ENCODE data around the gene ENTPD8. TPM values are rescaled to one million over a fixed set of nuclear protein-coding genes. Genes with fewer than 3 reads are reported as not detected.

The ENTPD8 gene
- total RNA-seq, 2 donors from 2014 or later = 0.33 to 0.75 TPM

DNA sequence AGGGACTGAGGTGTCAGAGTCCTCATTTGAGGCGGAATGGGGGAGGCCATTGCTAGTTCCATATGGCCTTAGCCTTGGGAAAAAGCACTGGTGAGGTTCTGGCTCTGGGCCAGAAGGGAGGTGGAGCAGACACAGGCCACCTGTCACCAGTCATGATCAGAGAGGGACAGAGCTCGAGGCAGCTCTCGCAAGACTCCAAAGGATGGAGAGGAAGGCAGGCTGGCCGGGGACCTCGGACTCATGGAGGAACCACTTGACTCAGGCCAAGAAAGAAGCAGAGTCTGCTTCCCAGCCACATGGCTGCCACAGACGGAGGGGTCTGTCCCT lies 47.1 kb upstream of the ENTPD8 start:
- no peaks in the 10 kb centered on the region for H3K27me3 ChIP-seq (ENCODE audit: control insufficient read depth, insufficient read depth, low read length, poor library complexity, severe bottlenecking)
- H3K9ac ChIP-seq (ENCODE audit: extremely low read depth, low read length, poor library complexity, severe bottlenecking) = no peak overlapping the region
- Mint-ChIP-seq H3K27me3 (ENCODE audit: insufficient read depth) (no peaks in the 10 kb centered on the region), H3K27ac (no peak overlapping the region), H3K36me3 (ENCODE audit: low read depth) (no peaks in the 10 kb centered on the region), H3K4me1 (no peaks in the 10 kb centered on the region), H3K9me3 (no peaks in the 10 kb centered on the region), H3K4me3 (no peak overlapping the region)
- H3K27ac ChIP-seq (ENCODE audit: low read depth, low read length) = no peak overlapping the region
- no peaks in the 10 kb centered on the region for H3K9me3 ChIP-seq (ENCODE audit: control insufficient read depth, low read length)
- no peaks in the 10 kb centered on the region for H3K36me3 ChIP-seq (ENCODE audit: control insufficient read depth, insufficient read depth, low read length)
- 92 to 100% methylated on average over 5 to 6 of the region's 6 CpGs for WGBS, 2 experiments (ENCODE audit: insufficient coverage in 1 of 2, insufficient read length in 1 of 2)
- no peak for DNase-seq
- no peaks in the 10 kb centered on the region for H3K4me1 ChIP-seq (ENCODE audit: control insufficient read depth, insufficient read depth, low read length)
- no peak overlapping the region for H3K4me3 ChIP-seq (ENCODE audit: low read length)
- TF ChIP-seq CTCF (conservative IDR thresholded peaks at IDR 0.05) = no peak

DNA sequence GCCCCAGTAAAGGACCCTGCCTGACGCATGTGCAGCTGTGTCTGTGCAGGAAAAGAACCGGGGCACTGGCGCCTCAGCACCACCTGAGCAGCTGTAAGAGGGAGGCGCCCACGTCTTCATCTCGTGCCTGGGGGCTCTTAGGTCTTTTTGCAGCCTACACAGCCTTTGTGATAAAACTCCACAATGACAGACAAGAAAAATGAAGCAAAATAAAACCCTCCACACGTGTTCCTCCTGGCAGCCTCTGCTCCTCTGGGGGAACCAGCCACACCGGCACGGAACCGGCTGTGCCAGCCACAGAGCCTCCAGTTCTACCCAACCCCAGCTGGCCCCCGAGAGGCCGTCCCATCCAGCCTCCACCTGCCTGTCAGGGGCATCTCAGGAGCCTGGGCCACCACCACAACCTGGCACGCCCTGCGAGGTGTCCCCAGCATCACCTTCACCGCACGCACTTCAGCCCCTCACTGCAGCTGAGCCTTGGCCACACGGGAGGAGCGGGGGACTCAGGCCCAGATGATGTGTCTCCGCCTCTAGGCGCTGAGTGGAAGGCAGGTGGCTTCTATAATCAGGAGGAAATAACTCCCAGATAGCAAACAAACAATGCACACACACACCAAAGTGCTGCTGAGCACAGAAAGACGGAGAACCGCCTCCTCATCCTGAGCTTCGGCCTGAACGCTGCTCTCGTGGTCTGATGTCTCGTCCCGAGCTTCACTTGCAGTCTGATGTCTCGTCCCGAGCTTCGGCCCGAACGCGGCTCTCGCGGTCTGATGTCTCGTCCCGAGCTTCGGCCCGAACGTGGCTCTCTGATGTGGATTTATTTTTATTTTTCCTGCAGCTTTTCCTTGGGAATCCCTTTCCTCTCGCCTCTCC lies 46.5 kb upstream of the ENTPD8 start:
- Mint-ChIP-seq H3K27ac (no peak overlapping the region), H3K36me3 (ENCODE audit: low read depth) (no peaks in the 10 kb centered on the region), H3K4me1 (no peaks in the 10 kb centered on the region), H3K4me3 (no peak overlapping the region), H3K27me3 (ENCODE audit: insufficient read depth) (no peaks in the 10 kb centered on the region), H3K9me3 (no peaks in the 10 kb centered on the region)
- H3K4me3 ChIP-seq (ENCODE audit: low read length) = no peak overlapping the region
- no peaks in the 10 kb centered on the region for H3K27me3 ChIP-seq (ENCODE audit: control insufficient read depth, insufficient read depth, low read length, poor library complexity, severe bottlenecking)
- no peak overlapping the region for H3K9ac ChIP-seq (ENCODE audit: extremely low read depth, low read length, poor library complexity, severe bottlenecking)
- no peak for TF ChIP-seq CTCF (conservative IDR thresholded peaks at IDR 0.05)
- no peak for DNase-seq
- H3K27ac ChIP-seq (ENCODE audit: low read depth, low read length) = peak overlapping the region; percentile 24
- no peaks in the 10 kb centered on the region for H3K4me1 ChIP-seq (ENCODE audit: control insufficient read depth, insufficient read depth, low read length)
- 90 to 94% methylated on average over 34 to 41 of the region's 41 CpGs for WGBS, 2 experiments (ENCODE audit: insufficient coverage in 1 of 2, insufficient read length in 1 of 2)
- no peaks in the 10 kb centered on the region for H3K9me3 ChIP-seq (ENCODE audit: control insufficient read depth, low read length)
- H3K36me3 ChIP-seq (ENCODE audit: control insufficient read depth, insufficient read depth, low read length) = no peaks in the 10 kb centered on the region

DNA sequence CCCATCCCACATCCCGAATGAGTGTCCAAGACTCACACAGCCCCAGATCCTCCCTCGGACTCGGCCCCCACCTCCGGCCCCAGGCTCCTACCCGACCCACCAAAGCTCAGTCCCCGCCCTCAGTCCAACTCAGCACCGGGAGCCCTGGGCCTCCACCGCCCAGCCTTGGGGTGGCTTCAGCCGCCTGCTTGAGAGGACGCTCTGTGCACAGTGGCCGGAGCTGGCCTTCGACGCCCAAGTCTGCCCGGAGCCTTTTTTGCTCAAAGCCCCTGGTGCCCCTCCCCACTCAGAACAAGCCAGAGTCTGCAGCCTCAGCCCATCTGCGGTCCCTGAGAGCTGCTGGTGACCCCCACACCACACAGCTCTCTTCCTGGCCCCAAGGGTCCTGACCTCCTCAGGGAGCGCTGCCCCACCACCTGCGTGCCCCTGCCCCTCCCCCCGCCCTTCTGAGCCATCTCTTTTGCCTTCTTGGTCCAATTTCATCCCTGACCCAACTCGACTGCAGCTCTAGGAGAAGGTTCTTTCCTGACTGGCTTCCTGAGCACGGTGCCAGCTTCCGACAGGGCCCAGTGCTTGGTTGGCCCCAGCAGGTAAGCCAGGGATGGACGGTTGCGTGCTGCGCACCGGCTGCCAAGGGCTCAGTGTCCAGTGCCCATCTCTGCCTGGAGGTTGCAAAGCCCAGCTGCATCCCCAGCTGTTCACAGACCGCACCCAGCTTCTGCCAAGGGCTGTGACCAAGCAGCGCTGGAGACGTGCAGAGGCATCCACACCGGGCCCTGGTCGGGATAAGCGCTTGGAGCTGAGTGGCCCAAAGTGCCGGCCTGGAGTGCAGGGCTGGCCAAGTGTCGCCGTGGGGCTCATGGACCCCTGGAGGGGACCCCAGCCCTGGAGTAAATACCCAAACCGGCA lies 45.6 kb upstream of the ENTPD8 start:
- WGBS, 2 experiments (ENCODE audit: insufficient coverage in 1 of 2, insufficient read length in 1 of 2) = 91 to 93% methylated on average over 13 to 35 of the region's 35 CpGs
- Histone ChIP-seq H3K4me3 (ENCODE audit: low read length) (no peak overlapping the region), H3K4me1 (ENCODE audit: control insufficient read depth, insufficient read depth, low read length) (no peaks in the 10 kb centered on the region), H3K36me3 (ENCODE audit: control insufficient read depth, insufficient read depth, low read length) (no peaks in the 10 kb centered on the region), H3K27ac (ENCODE audit: low read depth, low read length) (no peak overlapping the region), H3K9ac (ENCODE audit: extremely low read depth, low read length, poor library complexity, severe bottlenecking) (no peak overlapping the region), H3K9me3 (ENCODE audit: control insufficient read depth, low read length) (no peaks in the 10 kb centered on the region), H3K27me3 (ENCODE audit: control insufficient read depth, insufficient read depth, low read length, poor library complexity, severe bottlenecking) (no peaks in the 10 kb centered on the region)
- DNase-seq = no peak
- H3K4me1 Mint-ChIP-seq = no peaks in the 10 kb centered on the region
- no peak overlapping the region for H3K27ac Mint-ChIP-seq
- TF ChIP-seq CTCF (conservative IDR thresholded peaks at IDR 0.05) = no peak
- H3K9me3 Mint-ChIP-seq = no peaks in the 10 kb centered on the region
- H3K36me3 Mint-ChIP-seq (ENCODE audit: low read depth) = no peaks in the 10 kb centered on the region
- H3K27me3 Mint-ChIP-seq (ENCODE audit: insufficient read depth) = no peaks in the 10 kb centered on the region
- no peak overlapping the region for H3K4me3 Mint-ChIP-seq
